Stimulated activated CD4-positive, alpha-beta T cell treated with anti-CD3 and anti-CD28 coated beads, Interleukin-2, amount 100 ng/mL, for 24 hours (primary cell): Measurements from ENCODE around the gene PPP1R2.

ENCODE experiments used
- DNase-seq, 2 donors: peaks; one replicate each; pipeline ENCODE4 v3.0.0-alpha.2; 2020

PPP1R2 gene

GRCh38 chr3:195563317-195563716 is 20.2 kb upstream of the PPP1R2 start:
- DNase-seq, result no peak

GRCh38 chr3:195559723-195560409 is 16.7 kb upstream of the PPP1R2 start:
- no peak for DNase-seq

GRCh38 chr3:195558602-195559001 is 15.5 kb upstream of the PPP1R2 start:
- DNase-seq, result no peak

GRCh38 chr3:195557322-195557721 is 14.2 kb upstream of the PPP1R2 start:
- DNase-seq, result no peak

GRCh38 chr3:195556390-195556789 is 13.3 kb upstream of the PPP1R2 start:
- DNase-seq, result peak; percentile 34 to 40

- peak in 1 of 2 donors; percentile 35 for DNase-seq
These were observed 12.0 kb upstream of the PPP1R2 start for GRCh38 chr3:195555110-195555509.

- peak in 1 of 2 donors; percentile 15 for DNase-seq
These were observed 11.3 kb upstream of the PPP1R2 start for GRCh38 chr3:195554458-195554857.

GRCh38 chr3:195553268-195553667 is 10.1 kb upstream of the PPP1R2 start:
- DNase-seq, result peak in 1 of 2 donors; percentile 17

- peak in 1 of 2 donors; percentile 14 for DNase-seq
These were observed 8.4 kb upstream of the PPP1R2 start for GRCh38 chr3:195551381-195551978.

GRCh38 chr3:195550723-195551122 is 7.6 kb upstream of the PPP1R2 start:
- DNase-seq, result no peak

- peak; percentile 68 to 73 for DNase-seq
These were observed 6.9 kb upstream of the PPP1R2 start for GRCh38 chr3:195549931-195550519.

- no peak for DNase-seq
These were observed 5.9 kb upstream of the PPP1R2 start for GRCh38 chr3:195548987-195549386.

- DNase-seq, result peak in 1 of 2 donors; percentile 15
These were observed 5.4 kb upstream of the PPP1R2 start for GRCh38 chr3:195548501-195548900.

- DNase-seq, result peak in 1 of 2 donors; percentile 13
These were observed 4.9 kb upstream of the PPP1R2 start for GRCh38 chr3:195548006-195548405.

GRCh38 chr3:195546130-195546560 is 3.0 kb upstream of the PPP1R2 start:
- DNase-seq, result peak; percentile 35 to 36

- DNase-seq, result no peak
These were observed 1.5 kb upstream of the PPP1R2 start for GRCh38 chr3:195544634-195545033.

- no peak for DNase-seq
These were observed 1.1 kb upstream of the PPP1R2 start for GRCh38 chr3:195544230-195544536.

- DNase-seq, result peak; percentile 18 to 32
These were observed 540 bp upstream of the PPP1R2 start for GRCh38 chr3:195543500-195544229.

GRCh38 chr3:195542316-195542697 is 818 bp downstream of the PPP1R2 start:
- DNase-seq, result peak in 1 of 2 donors; percentile 15

- peak in 1 of 2 donors; percentile 20 for DNase-seq
These were observed 2.6 kb downstream of the PPP1R2 start for GRCh38 chr3:195540511-195540910.

GRCh38 chr3:195540027-195540426 is 3.1 kb downstream of the PPP1R2 start:
- DNase-seq, result peak; percentile 31 to 40

- peak in 1 of 2 donors; percentile 17 for DNase-seq
These were observed 3.6 kb downstream of the PPP1R2 start for GRCh38 chr3:195539479-195539878.

GRCh38 chr3:195537995-195538394 is 5.1 kb downstream of the PPP1R2 start:
- peak; percentile 42 to 59 for DNase-seq

- DNase-seq, result no peak
These were observed 7.8 kb downstream of the PPP1R2 start for GRCh38 chr3:195535293-195535692.
